ENCODE data around the gene EHMT1. TPM values are rescaled to one million over a fixed set of nuclear protein-coding genes. Genes with fewer than 3 reads are reported as not detected.

Gene EHMT1
- total and polyA plus RNA-seq, 10 of the 15 experiments (the other 5 are each of a cell fraction or from before 2014, with no cell fraction given), result 2.9 to 100 (median 48.1) TPM

DNA sequence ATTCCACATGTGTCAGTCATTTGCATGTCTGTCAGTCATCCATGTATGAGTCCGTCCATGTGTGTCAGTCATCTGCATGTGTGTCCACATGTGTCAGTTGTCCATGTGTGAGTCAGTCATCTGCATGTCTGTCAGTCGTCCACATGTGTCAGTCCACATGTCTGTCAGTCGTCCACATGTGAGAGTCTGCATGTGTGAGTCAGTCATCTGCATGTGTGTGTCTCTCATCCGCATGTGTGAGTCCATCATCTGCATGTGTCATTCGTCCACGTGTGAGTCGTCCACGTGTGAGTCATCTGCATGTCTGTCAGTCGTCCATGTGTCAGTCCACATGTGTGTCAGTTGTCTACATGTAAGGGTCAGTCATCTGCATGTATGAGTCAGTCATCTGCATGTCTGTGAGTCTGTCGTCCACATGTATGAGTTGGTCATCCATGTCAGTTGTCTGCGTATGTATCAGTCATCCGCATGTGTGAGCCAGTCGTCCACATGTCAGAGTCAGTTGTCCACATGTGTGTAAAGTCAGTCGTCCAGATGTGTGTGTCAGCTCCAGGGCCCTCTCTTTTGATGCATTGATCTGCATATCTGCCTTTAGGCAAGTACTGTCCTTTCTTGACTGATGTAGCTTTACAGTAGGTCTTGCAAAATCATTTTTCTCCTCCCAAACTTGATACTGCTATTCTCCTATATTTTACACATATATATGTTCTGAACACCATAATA lies 186.3 kb downstream of the EHMT1 start:
- ChIA-PET CTCF (no interaction called here), RAD21 (ENCODE audit: unreplicated experiment) (no interaction called here), POLR2A (no interaction called here), SMC1A (ENCODE audit: uncharacterized antibody, unreplicated experiment) (interaction anchor here (0.8 kb wide), 1 partner anchor 118 kb away, joined by 3 read pairs; no protein-coding TSS in a partner anchor)
- FAIRE-seq (no peak), DNase-seq (ENCODE audit: low read depth, low spot score) (peak; percentile 16), ATAC-seq (no peak)
- Histone ChIP-seq H4K20me1 (ENCODE audit: control insufficient read depth, insufficient read depth) (no peaks in the 10 kb centered on the region; the same call in 1 of the 2 replicates), H3K4me2 (ENCODE audit: control insufficient read depth, insufficient read depth) (no peak overlapping the region), H3K36me3 (ENCODE audit: control insufficient read depth in 2 of 2, insufficient read depth in 2 of 2, low read length in 1 of 2) (peaks cover 14 to 16% of the 10 kb centered on the region in 2 experiments; a peak in 3 of 4 replicates), H2AFZ (ENCODE audit: control insufficient read depth, low read depth, low read length) (no peak overlapping the region), H3K4me3 (no peak overlapping the region), H3K27me3 (replicated peaks in 1 of 2; ENCODE audit: control insufficient read depth in 2 of 2, insufficient read depth in 2 of 2, low read length in 1 of 2) (no peaks in the 10 kb centered on the region), H3K79me2 (ENCODE audit: control insufficient read depth, insufficient read depth, low read length) (no peaks in the 10 kb centered on the region), H3K27ac (ENCODE audit: control insufficient read depth, insufficient read depth) (no peak overlapping the region), H3K4me1 (ENCODE audit: control insufficient read depth, insufficient read depth, low read length) (peaks cover 11% of the 10 kb centered on the region), H3K9me3 (replicated peaks; ENCODE audit: control insufficient read depth, insufficient read depth, low read length) (no peaks in the 10 kb centered on the region), H3K9ac (ENCODE audit: control insufficient read depth, insufficient read depth, low read length) (no peak overlapping the region)
- WGBS (ENCODE audit: insufficient coverage, insufficient replicate concordance, low lambda C conversion rate, missing lambda C conversion rate), result 90% methylated on average over 14 of the region's 14 CpGs
- in situ Hi-C loops (cut with MboI), result no loop called here
- intact Hi-C loops (cut with micrococcal nuclease; ENCODE audit: unreplicated experiment), result no loop called here
- BruUV-seq (replicated peaks), result no TSS peak
- TF ChIP-seq ZNF384 (IDR thresholded peaks at IDR 0.05; ENCODE audit: borderline replicate concordance, low read depth, low read length), result no peak
- no peak for TF ChIP-seq MEF2A (IDR thresholded peaks at IDR 0.05; ENCODE audit: insufficient read depth, low read depth, low read length)
- TF ChIP-seq SUPT20H (IDR thresholded peaks at IDR 0.05; ENCODE audit: borderline replicate concordance, control insufficient read depth, low read depth, low read length), result no peak
- peak; percentile 91 for TF ChIP-seq BCL3 (IDR thresholded peaks at IDR 0.05; ENCODE audit: borderline replicate concordance, insufficient read depth, low read depth, low read length, poor library complexity, severe bottlenecking)
- TF ChIP-seq NFIC (IDR thresholded peaks at IDR 0.05; ENCODE audit: low read depth, low read length), result peak; percentile 57
- TF ChIP-seq NR2F1 (conservative IDR thresholded peaks at IDR 0.05), result no peak
- TF ChIP-seq TCF3 (IDR thresholded peaks at IDR 0.05; ENCODE audit: borderline replicate concordance, insufficient read depth, low read depth, low read length), result peak; percentile 12; the same call in 1 of the 2 replicates
- TF ChIP-seq BRCA1 (IDR thresholded peaks at IDR 0.05; ENCODE audit: low read depth, low read length), result no peak
- no peak for TF ChIP-seq ZBED1 (IDR thresholded peaks at IDR 0.05; ENCODE audit: borderline replicate concordance)
- TF ChIP-seq NRF1 (conservative IDR thresholded peaks at IDR 0.05; ENCODE audit: low read depth, low read length), result no peak
- TF ChIP-seq RFX5 (IDR thresholded peaks at IDR 0.05; ENCODE audit: low read depth, low read length), result no peak
- no peak for TF ChIP-seq KAT2A (conservative IDR thresholded peaks at IDR 0.05; ENCODE audit: control insufficient read depth, low read depth, low read length)
- no peak for TF ChIP-seq POLR2AphosphoS2 (IDR thresholded peaks at IDR 0.05; ENCODE audit: low read depth, low read length)
- no peak for TF ChIP-seq JUND (IDR thresholded peaks at IDR 0.05; ENCODE audit: low read depth, low read length)
- no peak for TF ChIP-seq BHLHE40 (IDR thresholded peaks at IDR 0.05; ENCODE audit: borderline replicate concordance in 1 of 2, low read depth in 2 of 2, low read length in 1 of 2)
- no peak for TF ChIP-seq HDAC6 (IDR thresholded peaks at IDR 0.05; ENCODE audit: unreplicated experiment)
- no peak for TF ChIP-seq RUNX3 (IDR thresholded peaks at IDR 0.05; ENCODE audit: low read length)
- TF ChIP-seq PKNOX1 (IDR thresholded peaks at IDR 0.05), result peak; percentile 51
- no peak for TF ChIP-seq CHD4 (IDR thresholded peaks at IDR 0.05)
- peak; percentile 55 for TF ChIP-seq PBX3 (IDR thresholded peaks at IDR 0.05; ENCODE audit: insufficient replicate concordance, low read depth, low read length)
- no peak for TF ChIP-seq NFYA (IDR thresholded peaks at IDR 0.05; ENCODE audit: borderline replicate concordance, low read depth, low read length)
- TF ChIP-seq ATF7 (IDR thresholded peaks at IDR 0.05; ENCODE audit: low read depth), result no peak

Measured in GM12878 (cell line).